ENCODE measurements around the gene PPP5C. TPM values are rescaled to one million over a fixed set of nuclear protein-coding genes. Genes with fewer than 3 reads are reported as not detected.

PPP5C gene
- total RNA-seq, 1 donor from 2014 or later: 114 TPM

DNA sequence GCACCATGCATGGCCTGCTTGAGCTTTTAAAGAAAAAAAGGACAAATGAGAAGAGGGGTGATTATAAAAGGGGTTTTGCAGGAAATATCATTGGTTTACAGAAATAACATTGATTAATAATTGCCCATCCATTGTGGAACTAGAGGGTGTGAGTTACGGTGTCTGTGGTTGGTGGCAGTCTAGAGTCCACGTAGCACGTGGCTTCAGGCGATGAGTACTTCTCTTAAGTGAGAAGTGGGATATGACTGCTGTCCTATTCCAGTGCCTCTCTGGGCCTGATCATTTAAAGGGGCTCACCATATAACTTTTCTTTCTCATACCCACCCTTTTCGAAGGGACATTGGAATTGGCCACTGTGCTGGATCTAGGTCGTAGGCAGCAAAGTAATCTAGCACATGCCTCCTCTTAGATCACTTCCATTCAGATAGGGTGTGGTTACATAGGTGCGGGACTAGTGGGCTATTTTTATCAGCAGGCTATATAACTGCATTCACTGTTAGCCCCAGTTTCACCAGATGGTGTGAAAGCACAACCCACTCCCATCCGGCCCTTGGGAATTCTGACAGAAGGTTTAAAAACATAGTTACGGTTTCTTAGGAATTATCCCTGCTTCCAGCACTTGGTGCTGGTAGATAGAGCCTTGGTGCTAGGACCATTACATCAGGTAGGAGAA is 19.9 kb downstream of the PPP5C start:
- Mint-ChIP-seq H3K27ac (ENCODE audit: unreplicated experiment) (no peak overlapping the region), H3K4me1 (peaks cover under 1% of the 10 kb centered on the region), H3K27me3 (ENCODE audit: low read depth) (no peaks in the 10 kb centered on the region), H3K4me3 (no peak overlapping the region), H3K9me3 (no peaks in the 10 kb centered on the region), H3K36me3 (ENCODE audit: low read depth) (peaks cover 4% of the 10 kb centered on the region)
- TF ChIP-seq, protein P1, sequence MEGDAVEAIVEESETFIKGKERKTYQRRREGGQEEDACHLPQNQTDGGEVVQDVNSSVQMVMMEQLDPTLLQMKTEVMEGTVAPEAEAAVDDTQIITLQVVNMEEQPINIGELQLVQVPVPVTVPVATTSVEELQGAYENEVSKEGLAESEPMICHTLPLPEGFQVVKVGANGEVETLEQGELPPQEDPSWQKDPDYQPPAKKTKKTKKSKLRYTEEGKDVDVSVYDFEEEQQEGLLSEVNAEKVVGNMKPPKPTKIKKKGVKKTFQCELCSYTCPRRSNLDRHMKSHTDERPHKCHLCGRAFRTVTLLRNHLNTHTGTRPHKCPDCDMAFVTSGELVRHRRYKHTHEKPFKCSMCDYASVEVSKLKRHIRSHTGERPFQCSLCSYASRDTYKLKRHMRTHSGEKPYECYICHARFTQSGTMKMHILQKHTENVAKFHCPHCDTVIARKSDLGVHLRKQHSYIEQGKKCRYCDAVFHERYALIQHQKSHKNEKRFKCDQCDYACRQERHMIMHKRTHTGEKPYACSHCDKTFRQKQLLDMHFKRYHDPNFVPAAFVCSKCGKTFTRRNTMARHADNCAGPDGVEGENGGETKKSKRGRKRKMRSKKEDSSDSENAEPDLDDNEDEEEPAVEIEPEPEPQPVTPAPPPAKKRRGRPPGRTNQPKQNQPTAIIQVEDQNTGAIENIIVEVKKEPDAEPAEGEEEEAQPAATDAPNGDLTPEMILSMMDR (conservative IDR thresholded peaks at IDR 0.05): no peak
- DNase-seq (ENCODE audit: low read depth, low spot score): no peak

- DNase-seq (ENCODE audit: low read depth, low spot score): no peak
- no peaks in the 10 kb centered on the region for H3K27me3 Mint-ChIP-seq (ENCODE audit: low read depth)
- H3K9me3 Mint-ChIP-seq: no peaks in the 10 kb centered on the region
- no peak overlapping the region for H3K4me3 Mint-ChIP-seq
- TF ChIP-seq, protein P1 (conservative IDR thresholded peaks at IDR 0.05): no peak
- no peak overlapping the region for H3K27ac Mint-ChIP-seq (ENCODE audit: unreplicated experiment)
- peaks cover 4% of the 10 kb centered on the region for H3K36me3 Mint-ChIP-seq (ENCODE audit: low read depth)
- H3K4me1 Mint-ChIP-seq: peaks cover 7% of the 10 kb centered on the region
Observed at GRCh38 chr19:46367426-46367825, 20.5 kb downstream of the PPP5C start.

GRCh38 chr19:46368116-46368515 is 21.2 kb downstream of the PPP5C start:
- no peaks in the 10 kb centered on the region for H3K27me3 Mint-ChIP-seq (ENCODE audit: low read depth)
- no peaks in the 10 kb centered on the region for H3K9me3 Mint-ChIP-seq
- peaks cover 14% of the 10 kb centered on the region for H3K4me1 Mint-ChIP-seq
- no peak for DNase-seq (ENCODE audit: low read depth, low spot score)
- H3K4me3 Mint-ChIP-seq: no peak overlapping the region
- no peak overlapping the region for H3K27ac Mint-ChIP-seq (ENCODE audit: unreplicated experiment)
- TF ChIP-seq, protein P1 (conservative IDR thresholded peaks at IDR 0.05): no peak
- H3K36me3 Mint-ChIP-seq (ENCODE audit: low read depth): peaks cover 4% of the 10 kb centered on the region

- Mint-ChIP-seq H3K4me3 (no peak overlapping the region), H3K9me3 (no peaks in the 10 kb centered on the region), H3K36me3 (ENCODE audit: low read depth) (no peaks in the 10 kb centered on the region), H3K27ac (ENCODE audit: unreplicated experiment) (no peak overlapping the region), H3K27me3 (ENCODE audit: low read depth) (no peaks in the 10 kb centered on the region), H3K4me1 (peaks cover 21% of the 10 kb centered on the region)
- DNase-seq (ENCODE audit: low read depth, low spot score): no peak
- TF ChIP-seq, protein P1 (conservative IDR thresholded peaks at IDR 0.05): no peak
Observed at GRCh38 chr19:46369817-46370216, 22.9 kb downstream of the PPP5C start.

DNA sequence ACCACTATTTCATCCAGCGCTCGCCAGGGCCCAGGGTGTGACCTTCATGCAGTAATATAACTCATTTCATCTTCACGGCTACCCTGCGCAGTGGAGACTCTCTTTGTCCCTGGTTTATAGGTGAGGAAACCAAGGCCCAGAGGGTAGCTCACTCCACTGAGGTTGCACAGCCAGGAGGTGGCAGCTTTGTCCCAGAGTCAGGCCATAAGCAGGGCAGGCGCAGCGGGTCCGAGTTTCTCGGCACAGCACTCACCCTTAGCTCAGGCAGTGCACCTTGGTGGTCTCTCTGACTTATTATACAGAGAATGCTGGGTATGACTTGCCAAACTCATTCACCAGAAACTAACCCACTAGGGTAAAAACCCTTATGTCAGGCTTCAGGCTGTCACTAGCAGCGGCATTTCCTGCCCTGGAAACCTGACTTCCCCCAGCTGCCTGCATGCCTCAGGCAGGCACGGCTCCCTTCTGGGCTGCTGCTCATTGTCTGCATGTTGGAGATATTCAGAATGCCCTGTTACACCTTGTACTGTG is 24.5 kb downstream of the PPP5C start:
- Mint-ChIP-seq H3K4me1 (peaks cover 21% of the 10 kb centered on the region), H3K36me3 (ENCODE audit: low read depth) (peaks cover 4% of the 10 kb centered on the region), H3K27me3 (ENCODE audit: low read depth) (no peaks in the 10 kb centered on the region), H3K9me3 (no peaks in the 10 kb centered on the region), H3K4me3 (no peak overlapping the region), H3K27ac (ENCODE audit: unreplicated experiment) (peak overlapping the region; percentile 35)
- TF ChIP-seq, protein P1 (conservative IDR thresholded peaks at IDR 0.05): no peak
- DNase-seq (ENCODE audit: low read depth, low spot score): no peak

Data from neural crest cell (in vitro differentiated cells).